HEK293 (cell line): ENCODE data around the gene ALOX12.

Experiments
- CTCF ChIA-PET: fragments of 350-600 bp; formaldehyde crosslinking; extraction: SDS; loops from one replicate; lab custom pipeline; 2021; ENCODE audit warnings: antibody characterized with exemption; lab: Yijun Ruan, JAX
- POLR2A ChIA-PET: fragments of 300-600 bp; formaldehyde crosslinking; extraction: SDS; loops from one replicate; lab custom pipeline; 2020; ENCODE audit warnings: antibody characterized with exemption, inconsistent platforms; lab: Yijun Ruan, JAX
- H3K27ac ChIP-seq: fragments of 200-500 bp; sonication (Bioruptor generic); 2 replicates; pipeline ENCODE4 v1.5.1; 2014; ENCODE audit warnings: low read depth, low read length, control low read depth, inconsistent platforms; ENCODE audit errors: extremely low read depth
- H3K36me3 ChIP-seq, 2 experiments: fragments of 200-500 bp in 1 of 2; sonication (Bioruptor generic) in 1 of 2; 1 replicate in 1 of 2; 2 replicates in 1 of 2; pipeline ENCODE4 v1.5.1; 2014 to 2017; ENCODE audit warnings: inconsistent platforms in 2 of 2, low read length in 2 of 2; ENCODE audit not compliant: control insufficient read depth in 2 of 2, insufficient read depth in 1 of 2
- H3K4me1 ChIP-seq: fragments of 200-500 bp; sonication (Bioruptor generic); 2 replicates; pipeline ENCODE4 v1.5.1; 2014; ENCODE audit warnings: mild to moderate bottlenecking, low read length, inconsistent platforms; ENCODE audit not compliant: control insufficient read depth, insufficient read depth
- H3K4me3 ChIP-seq: 2 replicates; pipeline ENCODE4 v1.5.1; 2011; ENCODE audit warnings: low read depth, mild to moderate bottlenecking, control low read depth, low read length, moderate library complexity
- H3K9me3 ChIP-seq: fragments of 200-500 bp; sonication (Bioruptor generic); 2 replicates; pipeline ENCODE4 v1.5.1; 2014; ENCODE audit warnings: low read depth, low read length, inconsistent platforms; ENCODE audit not compliant: control insufficient read depth, insufficient read depth
- BCL11B ChIP-seq: fragments of 450-650 bp; formaldehyde crosslinking; IDR thresholded peaks from 2 replicates; pipeline ENCODE4 v1.5.1; 2016; ENCODE audit warnings: low read depth, missing biosample characterization, missing genetic modification characterization
- EGR2 ChIP-seq: fragments of 450-650 bp; formaldehyde crosslinking; IDR thresholded peaks from 2 replicates; pipeline ENCODE4 v1.5.1; 2016; ENCODE audit warnings: low read depth, missing biosample characterization, missing genetic modification characterization
- GLI2 ChIP-seq: fragments of 450-650 bp; formaldehyde crosslinking; IDR thresholded peaks from 2 replicates; pipeline ENCODE4; 2017; ENCODE audit warnings: missing biosample characterization, missing genetic modification characterization, low read depth, borderline replicate concordance
- KLF9 ChIP-seq: fragments of 450-650 bp; formaldehyde crosslinking; IDR thresholded peaks from 2 replicates; pipeline ENCODE4 v1.5.1; 2016; ENCODE audit warnings: missing biosample characterization, missing genetic modification characterization, low read depth
- MZF1 ChIP-seq: fragments of 450-650 bp; formaldehyde crosslinking; IDR thresholded peaks from 2 replicates; pipeline ENCODE4 v1.5.1; 2017; ENCODE audit warnings: missing biosample characterization, missing genetic modification characterization, borderline replicate concordance
- SCRT1 ChIP-seq: fragments of 450-650 bp; formaldehyde crosslinking; IDR thresholded peaks from 2 replicates; pipeline ENCODE4 v1.5.1; 2016; ENCODE audit warnings: missing biosample characterization, missing genetic modification characterization, borderline replicate concordance
- ZBTB20 ChIP-seq: fragments of 450-650 bp; formaldehyde crosslinking; IDR thresholded peaks from 2 replicates; pipeline ENCODE4 v1.5.1; 2016; ENCODE audit warnings: missing biosample characterization, missing genetic modification characterization
- ZBTB8A ChIP-seq: fragments of 450-650 bp; formaldehyde crosslinking; IDR thresholded peaks from 2 replicates; pipeline ENCODE4 v1.5.1; 2016; ENCODE audit warnings: missing biosample characterization, missing genetic modification characterization
- ZIC2 ChIP-seq: fragments of 450-650 bp; formaldehyde crosslinking; IDR thresholded peaks from 2 replicates; pipeline ENCODE4 v1.5.1; 2016; ENCODE audit warnings: missing biosample characterization, missing genetic modification characterization
- ZNF133 ChIP-seq: fragments of 450-650 bp; formaldehyde crosslinking; IDR thresholded peaks from 2 replicates; pipeline ENCODE4 v1.5.1; 2016; ENCODE audit warnings: missing biosample characterization, missing genetic modification characterization
- ZNF174 ChIP-seq: fragments of 450-650 bp; formaldehyde crosslinking; IDR thresholded peaks from 2 replicates; pipeline ENCODE4 v1.5.0; 2017; ENCODE audit warnings: missing biosample characterization, mild to moderate bottlenecking, missing genetic modification characterization
- ZNF341 ChIP-seq: fragments of 450-650 bp; formaldehyde crosslinking; IDR thresholded peaks from 2 replicates; pipeline ENCODE4; 2016; ENCODE audit warnings: low read depth, missing biosample characterization, missing genetic modification characterization
- ZNF501 ChIP-seq: fragments of 450-650 bp; formaldehyde crosslinking; IDR thresholded peaks from 2 replicates; pipeline ENCODE4 v1.5.1; 2016; ENCODE audit warnings: missing biosample characterization, missing genetic modification characterization
- ZNF610 ChIP-seq: fragments of 450-650 bp; formaldehyde crosslinking; IDR thresholded peaks from 2 replicates; pipeline ENCODE4 v1.5.1; 2016; ENCODE audit warnings: missing biosample characterization, missing genetic modification characterization, borderline replicate concordance
- ZNF626 ChIP-seq: fragments of 450-650 bp; sonication (Bioruptor Pico); formaldehyde crosslinking; IDR thresholded peaks from 2 replicates; pipeline ENCODE4 v1.5.1; 2018; ENCODE audit warnings: missing biosample characterization, missing genetic modification characterization, inconsistent platforms
- ZNF785 ChIP-seq: fragments of 450-650 bp; formaldehyde crosslinking; IDR thresholded peaks from 2 replicates; pipeline ENCODE4 v1.5.1; 2016; ENCODE audit warnings: missing biosample characterization, missing genetic modification characterization
- ZSCAN30 ChIP-seq: fragments of 450-650 bp; IDR thresholded peaks from 2 replicates; pipeline ENCODE4 v1.5.1; 2018; ENCODE audit warnings: missing biosample characterization, mild to moderate bottlenecking, missing genetic modification characterization, moderate library complexity
- ZXDB ChIP-seq: fragments of 450-650 bp; formaldehyde crosslinking; IDR thresholded peaks from 2 replicates; pipeline ENCODE4 v1.5.1; 2016; ENCODE audit warnings: missing biosample characterization, missing genetic modification characterization
- TF ChIP-seq, protein P1 (sequence below): fragments of 450-650 bp; formaldehyde crosslinking; IDR thresholded peaks from 2 replicates; pipeline ENCODE4 v1.5.1; 2016; ENCODE audit warnings: missing biosample characterization, missing genetic modification characterization, borderline replicate concordance
- TF ChIP-seq, protein P2 (sequence below): fragments of 450-650 bp; formaldehyde crosslinking; optimal IDR thresholded peaks from 2 replicates; pipeline ENCODE3; 2016; ENCODE audit warnings: missing biosample characterization, mild to moderate bottlenecking, missing genetic modification characterization
- TF ChIP-seq, protein P3 (sequence below): fragments of 450-650 bp; formaldehyde crosslinking; IDR thresholded peaks from 2 replicates; pipeline ENCODE4 v1.5.1; 2016; ENCODE audit warnings: missing biosample characterization, missing genetic modification characterization
- TF ChIP-seq, protein P4 (sequence below): fragments of 450-650 bp; formaldehyde crosslinking; IDR thresholded peaks from 2 replicates; pipeline ENCODE4 v1.5.1; 2016; ENCODE audit warnings: missing biosample characterization, missing genetic modification characterization

The ALOX12 gene

DNA sequence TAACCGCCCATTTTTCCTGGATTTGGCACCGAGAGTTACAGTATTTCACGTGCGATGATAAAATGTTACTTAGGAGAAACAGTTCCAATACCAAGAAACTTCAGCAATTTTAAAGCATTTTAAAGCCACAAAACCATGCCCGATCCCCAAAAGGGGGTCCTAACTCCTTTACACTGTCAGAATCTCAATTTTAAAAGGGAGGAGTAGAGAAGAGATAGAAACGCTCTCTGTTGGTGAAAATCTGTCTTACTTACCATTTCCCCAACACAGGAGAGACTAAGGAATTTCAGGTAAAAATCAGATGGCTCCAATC lies 16.0 kb downstream of the ALOX12 start:
- CTCF ChIA-PET: interaction anchor here (0.6 to 3.7 kb wide), 4 partner anchors 8 to 1178 kb away, joined by 4 to 14 read pairs (median 6); partner anchors contain the start of gene BORCS6
- TF ChIP-seq, protein P1, sequence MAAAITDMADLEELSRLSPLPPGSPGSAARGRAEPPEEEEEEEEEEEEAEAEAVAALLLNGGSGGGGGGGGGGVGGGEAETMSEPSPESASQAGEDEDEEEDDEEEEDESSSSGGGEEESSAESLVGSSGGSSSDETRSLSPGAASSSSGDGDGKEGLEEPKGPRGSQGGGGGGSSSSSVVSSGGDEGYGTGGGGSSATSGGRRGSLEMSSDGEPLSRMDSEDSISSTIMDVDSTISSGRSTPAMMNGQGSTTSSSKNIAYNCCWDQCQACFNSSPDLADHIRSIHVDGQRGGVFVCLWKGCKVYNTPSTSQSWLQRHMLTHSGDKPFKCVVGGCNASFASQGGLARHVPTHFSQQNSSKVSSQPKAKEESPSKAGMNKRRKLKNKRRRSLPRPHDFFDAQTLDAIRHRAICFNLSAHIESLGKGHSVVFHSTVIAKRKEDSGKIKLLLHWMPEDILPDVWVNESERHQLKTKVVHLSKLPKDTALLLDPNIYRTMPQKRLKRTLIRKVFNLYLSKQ (tag by site-specific recombination): no peak
- peak; percentile 58; the same call in 1 of the 2 replicates for TF ChIP-seq ZSCAN30 (tag by site-specific recombination)
- no peaks in the 10 kb centered on the region for H3K9me3 ChIP-seq
- H3K4me3 ChIP-seq: peak overlapping the region; percentile 67
- H3K4me1 ChIP-seq: peaks cover 10% of the 10 kb centered on the region; the same call in 1 of the 2 replicates
- peak overlapping the region; percentile 99 for H3K27ac ChIP-seq
- peaks cover 0 to 28% of the 10 kb centered on the region in 2 experiments; a peak in 2 of 3 replicates for H3K36me3 ChIP-seq
- POLR2A ChIA-PET: interaction anchor here (0.6 to 1.3 kb wide), 5 partner anchors 8 to 361 kb away, joined by 3 to 7 read pairs (median 5); partner anchors contain the start of genes C17orf100, MED31 and SLC16A13

DNA sequence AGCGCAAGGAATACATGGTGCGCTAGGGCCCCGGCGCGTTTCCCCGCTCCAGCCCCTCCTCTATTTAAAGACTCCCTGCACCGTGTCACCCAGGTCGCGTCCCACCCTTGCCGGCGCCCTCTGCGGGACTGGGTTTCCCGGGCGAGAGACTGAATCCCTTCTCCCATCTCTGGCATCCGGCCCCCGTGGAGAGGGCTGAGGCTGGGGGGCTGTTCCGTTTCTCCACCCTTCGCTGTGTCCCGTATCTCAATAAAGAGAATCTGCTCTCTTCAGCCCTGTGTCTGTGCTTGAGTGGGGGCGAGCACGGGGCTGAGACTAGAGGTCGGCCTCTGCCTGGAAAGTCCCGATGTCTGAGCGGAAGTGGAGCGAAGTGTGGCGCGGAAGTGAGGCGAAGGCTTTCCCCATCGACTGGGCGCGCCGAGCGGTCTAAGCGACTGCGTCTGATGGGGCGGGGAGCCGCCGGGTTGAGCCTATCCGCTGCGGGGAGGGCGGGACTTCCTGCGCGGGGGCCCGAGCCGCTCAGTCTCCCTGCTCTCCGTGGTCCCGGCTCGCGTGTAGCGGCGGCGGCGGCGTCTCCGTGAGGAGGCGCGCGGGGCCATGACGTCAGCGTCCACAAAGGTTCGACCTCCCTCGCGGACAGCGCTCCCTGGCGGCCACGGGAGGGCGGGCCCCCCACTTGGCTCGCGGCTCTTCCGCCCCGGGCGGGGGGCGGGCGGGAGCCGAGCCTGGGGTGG lies 18.6 kb downstream of the ALOX12 start:
- no peaks in the 10 kb centered on the region for H3K9me3 ChIP-seq
- H3K27ac ChIP-seq: peak overlapping the region; percentile 99
- peaks cover 10% of the 10 kb centered on the region; the same call in 1 of the 2 replicates for H3K4me1 ChIP-seq
- CTCF ChIA-PET: interaction anchor here (3.7 kb wide), 1 partner anchor 11 kb away, joined by 14 read pairs; no protein-coding TSS in a partner anchor
- H3K4me3 ChIP-seq: peak overlapping the region; percentile 67
- POLR2A ChIA-PET: interaction anchor here (1.0 kb wide), 2 partner anchors 11 to 21 kb away, joined by 4 to 5 read pairs; partner anchors contain the start of gene SLC16A13
- peaks cover 0 to 32% of the 10 kb centered on the region in 2 experiments; a peak in 1 of 3 replicates for H3K36me3 ChIP-seq
- TF ChIP-seq GLI2 (no peak), ZIC2 (tag by site-specific recombination) (peak; percentile 39; the same call in 1 of the 2 replicates), ZNF174 (tag by site-specific recombination) (no peak), ZNF626 (tag by site-specific recombination) (no peak), ZNF133 (tag by site-specific recombination) (no peak), KLF9 (peak; percentile 70), ZNF341 (peak; percentile 93), MZF1 (tag by site-specific recombination) (peak; percentile 34; the same call in 1 of the 2 replicates), ZBTB8A (tag by site-specific recombination) (peak; percentile 45; the same call in 1 of the 2 replicates), SCRT1 (tag by site-specific recombination) (no peak), EGR2 (tag by site-specific recombination) (peak; percentile 38; the same call in 1 of the 2 replicates), ZBTB20 (tag by site-specific recombination) (peak; percentile 90), ZNF785 (tag by site-specific recombination) (peak; percentile 99), ZXDB (tag by site-specific recombination) (no peak), BCL11B (tag by site-specific recombination) (0 out of 2 replicates have a peak, but pooled peaks have one; percentile 26), ZNF610 (peak; percentile 92; the same call in 1 of the 2 replicates), ZNF501 (peak; percentile 49; the same call in 1 of the 2 replicates), ZSCAN30 (tag by site-specific recombination) (peak; percentile 44; the same call in 1 of the 2 replicates)
- TF ChIP-seq, protein P2, sequence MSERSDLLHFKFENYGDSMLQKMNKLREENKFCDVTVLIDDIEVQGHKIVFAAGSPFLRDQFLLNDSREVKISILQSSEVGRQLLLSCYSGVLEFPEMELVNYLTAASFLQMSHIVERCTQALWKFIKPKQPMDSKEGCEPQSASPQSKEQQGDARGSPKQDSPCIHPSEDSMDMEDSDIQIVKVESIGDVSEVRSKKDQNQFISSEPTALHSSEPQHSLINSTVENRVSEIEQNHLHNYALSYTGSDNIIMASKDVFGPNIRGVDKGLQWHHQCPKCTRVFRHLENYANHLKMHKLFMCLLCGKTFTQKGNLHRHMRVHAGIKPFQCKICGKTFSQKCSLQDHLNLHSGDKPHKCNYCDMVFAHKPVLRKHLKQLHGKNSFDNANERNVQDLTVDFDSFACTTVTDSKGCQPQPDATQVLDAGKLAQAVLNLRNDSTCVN (tag by site-specific recombination): peak; percentile 97
- TF ChIP-seq, protein P1 (tag by site-specific recombination): no peak
- TF ChIP-seq, protein P3, sequence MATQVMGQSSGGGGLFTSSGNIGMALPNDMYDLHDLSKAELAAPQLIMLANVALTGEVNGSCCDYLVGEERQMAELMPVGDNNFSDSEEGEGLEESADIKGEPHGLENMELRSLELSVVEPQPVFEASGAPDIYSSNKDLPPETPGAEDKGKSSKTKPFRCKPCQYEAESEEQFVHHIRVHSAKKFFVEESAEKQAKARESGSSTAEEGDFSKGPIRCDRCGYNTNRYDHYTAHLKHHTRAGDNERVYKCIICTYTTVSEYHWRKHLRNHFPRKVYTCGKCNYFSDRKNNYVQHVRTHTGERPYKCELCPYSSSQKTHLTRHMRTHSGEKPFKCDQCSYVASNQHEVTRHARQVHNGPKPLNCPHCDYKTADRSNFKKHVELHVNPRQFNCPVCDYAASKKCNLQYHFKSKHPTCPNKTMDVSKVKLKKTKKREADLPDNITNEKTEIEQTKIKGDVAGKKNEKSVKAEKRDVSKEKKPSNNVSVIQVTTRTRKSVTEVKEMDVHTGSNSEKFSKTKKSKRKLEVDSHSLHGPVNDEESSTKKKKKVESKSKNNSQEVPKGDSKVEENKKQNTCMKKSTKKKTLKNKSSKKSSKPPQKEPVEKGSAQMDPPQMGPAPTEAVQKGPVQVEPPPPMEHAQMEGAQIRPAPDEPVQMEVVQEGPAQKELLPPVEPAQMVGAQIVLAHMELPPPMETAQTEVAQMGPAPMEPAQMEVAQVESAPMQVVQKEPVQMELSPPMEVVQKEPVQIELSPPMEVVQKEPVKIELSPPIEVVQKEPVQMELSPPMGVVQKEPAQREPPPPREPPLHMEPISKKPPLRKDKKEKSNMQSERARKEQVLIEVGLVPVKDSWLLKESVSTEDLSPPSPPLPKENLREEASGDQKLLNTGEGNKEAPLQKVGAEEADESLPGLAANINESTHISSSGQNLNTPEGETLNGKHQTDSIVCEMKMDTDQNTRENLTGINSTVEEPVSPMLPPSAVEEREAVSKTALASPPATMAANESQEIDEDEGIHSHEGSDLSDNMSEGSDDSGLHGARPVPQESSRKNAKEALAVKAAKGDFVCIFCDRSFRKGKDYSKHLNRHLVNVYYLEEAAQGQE (tag by site-specific recombination): peak; percentile 78; the same call in 1 of the 2 replicates
- TF ChIP-seq, protein P4, sequence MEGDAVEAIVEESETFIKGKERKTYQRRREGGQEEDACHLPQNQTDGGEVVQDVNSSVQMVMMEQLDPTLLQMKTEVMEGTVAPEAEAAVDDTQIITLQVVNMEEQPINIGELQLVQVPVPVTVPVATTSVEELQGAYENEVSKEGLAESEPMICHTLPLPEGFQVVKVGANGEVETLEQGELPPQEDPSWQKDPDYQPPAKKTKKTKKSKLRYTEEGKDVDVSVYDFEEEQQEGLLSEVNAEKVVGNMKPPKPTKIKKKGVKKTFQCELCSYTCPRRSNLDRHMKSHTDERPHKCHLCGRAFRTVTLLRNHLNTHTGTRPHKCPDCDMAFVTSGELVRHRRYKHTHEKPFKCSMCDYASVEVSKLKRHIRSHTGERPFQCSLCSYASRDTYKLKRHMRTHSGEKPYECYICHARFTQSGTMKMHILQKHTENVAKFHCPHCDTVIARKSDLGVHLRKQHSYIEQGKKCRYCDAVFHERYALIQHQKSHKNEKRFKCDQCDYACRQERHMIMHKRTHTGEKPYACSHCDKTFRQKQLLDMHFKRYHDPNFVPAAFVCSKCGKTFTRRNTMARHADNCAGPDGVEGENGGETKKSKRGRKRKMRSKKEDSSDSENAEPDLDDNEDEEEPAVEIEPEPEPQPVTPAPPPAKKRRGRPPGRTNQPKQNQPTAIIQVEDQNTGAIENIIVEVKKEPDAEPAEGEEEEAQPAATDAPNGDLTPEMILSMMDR (tag by site-specific recombination): peak; percentile 85
